GM23338 (cell line): ENCODE data around the gene PRMT7.

Experiments
- CTCF ChIP-seq, 2 experiments: fragments of 200-600 bp in 1 of 2; sonication (generic) in 1 of 2; conservative IDR thresholded peaks; 2 replicates each; pipeline versions ENCODE4 v1.5.1 to v1.6.1; 2016 to 2017; ENCODE audit warnings: antibody characterized with exemption in 2 of 2, low read depth in 2 of 2, mild to moderate bottlenecking in 2 of 2, moderate library complexity in 1 of 2
- EZH2 ChIP-seq: fragments of 200-600 bp; sonication (generic); IDR thresholded peaks from one replicate; pipeline ENCODE4 v1.8.0; 2017; ENCODE audit warnings: antibody characterized with exemption, mild to moderate bottlenecking, low read depth; ENCODE audit not compliant: unreplicated experiment
- EZH2phosphoT487 ChIP-seq: fragments of 200-600 bp; sonication (generic); IDR thresholded peaks from one replicate; pipeline ENCODE4 v1.8.1; 2018; ENCODE audit warnings: antibody characterized with exemption; ENCODE audit not compliant: unreplicated experiment

GRCh38 chr16:68357923-68358322 lies 47.1 kb downstream of the PRMT7 start:
- no peak for TF ChIP-seq EZH2
- TF ChIP-seq CTCF (conservative IDR thresholded peaks at IDR 0.05; ENCODE audit: low read depth in 2 of 2): no peak
- no peak for TF ChIP-seq EZH2phosphoT487
